Stomach (tissue), 9 donors: ENCODE measurements around the gene CALCOCO2. TPM values are rescaled to one million over a fixed set of nuclear protein-coding genes. Genes with fewer than 3 reads are reported as not detected.
"Not testable (repeated sequence)": the region's sequence is repeated elsewhere in the genome, so short reads cannot be mapped to it uniquely, and the experiment has no call there.

Source experiments
- DNase-seq, 2 donors: peaks; one replicate each; pipeline versions ENCODE4 v3.0.0 to v3.0.0-alpha.2; 2013 to 2019
- H3K27ac ChIP-seq, 5 donors: fragments of 200-600 bp in 4 of 5; sonication (generic) in 4 of 5; one replicate each; pipeline ENCODE4 v1.5.1; 2013 to 2019; ENCODE audit warnings: mild to moderate bottlenecking in 1 of 5, moderate library complexity in 1 of 5
- H3K27me3 ChIP-seq, 3 donors: fragments of 200-600 bp; sonication (generic); one replicate each; pipeline ENCODE4 v1.5.1; 2017 to 2019; ENCODE audit warnings: mixed run types in 1 of 3
- H3K36me3 ChIP-seq, 4 donors: fragments of 200-600 bp; sonication (generic); 1 replicate in 3 of 4; 2 replicates in 1 of 4; pipeline ENCODE4 v1.5.1; 2016 to 2019
- H3K4me1 ChIP-seq, 4 donors: fragments of 200-600 bp; sonication (generic); one replicate each; pipeline ENCODE4 v1.5.1; 2016 to 2019
- H3K4me3 ChIP-seq, 4 donors: fragments of 200-600 bp; sonication (generic) in 3 of 4; one replicate each; pipeline ENCODE4 v1.5.1; 2016 to 2019; ENCODE audit warnings: mild to moderate bottlenecking in 1 of 4
- H3K9me3 ChIP-seq, 4 donors: fragments of 200-600 bp; sonication (generic); one replicate each; pipeline ENCODE4 v1.5.1; 2016 to 2019
- CTCF ChIP-seq, 7 experiments: fragments of 450-650 bp in 4 of 7; fragments of 200-600 bp in 3 of 7; sonication (generic) in 3 of 7; IDR thresholded peaks; one replicate each; pipeline ENCODE4 v1.5.1; 2016 to 2019; ENCODE audit warnings: antibody characterized with exemption in 7 of 7, control low read depth in 2 of 7, mild to moderate bottlenecking in 1 of 7
- EP300 ChIP-seq: sonication (generic); formaldehyde crosslinking; IDR thresholded peaks from one replicate; pipeline ENCODE4 v1.6.1; 2017; ENCODE audit warnings: antibody characterized with exemption
- POLR2A ChIP-seq, 4 donors: fragments of 450-650 bp; IDR thresholded peaks; one replicate each; pipeline ENCODE4 v1.6.1; 2016; ENCODE audit warnings: antibody characterized with exemption in 4 of 4, control low read depth in 2 of 4, mild to moderate bottlenecking in 1 of 4, moderate library complexity in 1 of 4
- POLR2AphosphoS5 ChIP-seq, 3 donors: sonication (generic); formaldehyde crosslinking; IDR thresholded peaks; one replicate each; pipeline ENCODE4 v1.6.1; 2016; ENCODE audit warnings: antibody characterized with exemption in 3 of 3
- WGBS, 5 donors: extraction: QIAGEN DNeasy Blood & Tissue Kit in 3 of 5; methylation state at CpG; one replicate each; pipeline versions ENCODE4 v1.1.5 to v1.1.7; 2013 to 2018; 5-methylcytosine and 5-hydroxymethylcytosine counted together
- intact Hi-C: fragments of 100-400 bp; cut with DNase I; formaldehyde crosslinking; loops from one replicate; pipeline ENCODE4 v1.15.1; 2023; ENCODE audit warnings: low total_unique reads
- polyA plus RNA-seq, 3 donors: library from polyadenylated mRNA; stranded (reverse); fragments of 200-250 nt; gene quantifications; one replicate each; pipeline ENCODE4 v1.2.3, GENCODE V29; 2013
- total RNA-seq, 5 donors: library from RNA; depleted of rRNA; stranded (reverse); fragments of >200 nt; gene quantifications; one replicate each; pipeline versions ENCODE4 v1.1.0 to v1.2.3, GENCODE V29; 2014 to 2016
- donor health status: healthy with polysubstance abuse.
- donor health status: Bipolar disorder and iron deficiency.
- donor health status: healthy.

Gene CALCOCO2
- total and polyA plus RNA-seq, 8 donors = 43.0 to 109 (median 69.4) TPM

DNA sequence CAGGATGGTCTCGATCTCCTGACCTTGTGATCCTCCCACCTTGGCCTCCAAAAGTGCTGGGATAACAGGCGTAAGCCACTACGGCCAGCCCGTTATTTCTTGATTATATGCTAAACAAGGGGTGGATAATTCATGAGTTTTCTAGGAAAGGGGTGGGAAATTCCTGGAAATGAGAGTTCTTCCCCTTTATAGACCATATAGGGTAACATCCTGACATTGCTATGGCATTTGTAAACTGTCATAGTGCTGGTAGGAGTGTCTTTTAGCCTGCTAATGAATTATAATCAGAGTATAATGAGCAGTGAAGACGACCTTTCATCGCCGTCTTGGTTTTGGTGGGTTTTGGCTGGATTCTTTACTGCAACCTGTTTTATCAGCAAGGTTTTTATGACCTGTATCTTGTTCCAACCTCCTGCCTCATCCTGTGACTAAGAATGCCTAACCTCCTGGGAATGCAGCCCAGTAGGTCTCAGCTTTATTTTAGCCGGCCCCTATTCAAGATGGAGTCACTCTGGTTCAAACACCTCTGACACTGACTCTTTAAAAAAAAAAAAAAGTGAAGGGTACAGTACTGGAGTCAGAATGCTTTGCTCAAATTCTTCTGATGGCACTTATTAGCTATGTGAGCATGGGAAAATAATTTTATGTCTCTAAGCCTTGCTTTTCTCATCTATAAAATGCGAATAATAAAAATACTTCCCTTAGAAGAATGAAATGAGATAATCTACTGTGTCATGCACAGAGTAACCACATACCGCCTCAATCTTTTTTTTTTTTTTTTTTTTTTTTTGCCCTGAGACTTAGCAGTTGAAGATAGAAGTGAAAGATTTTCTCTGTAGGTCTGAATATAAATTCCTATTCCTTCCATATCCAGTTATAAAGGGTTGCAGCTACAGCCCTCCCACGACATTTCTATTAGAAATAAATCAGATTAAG, 5.1 kb upstream of the CALCOCO2 start:
- H3K27ac ChIP-seq = no peak overlapping the region
- H3K4me1 ChIP-seq = peaks cover 0 to 4% (median 2%) of the 10 kb centered on the region in 4 donors
- no peaks in the 10 kb centered on the region for H3K9me3 ChIP-seq
- intact Hi-C loops = no loop called here
- H3K27me3 ChIP-seq = peaks cover 0 to 14% (median 0%) of the 10 kb centered on the region in 3 donors
- 80 to 90% (median 85%) methylated on average over 11 of the region's 11 CpGs for WGBS, 5 donors
- H3K4me3 ChIP-seq = no peak overlapping the region
- DNase-seq = no peak
- H3K36me3 ChIP-seq = no peaks in the 10 kb centered on the region
- TF ChIP-seq CTCF (IDR thresholded peaks at IDR 0.05) (no peak), EP300 (no peak), POLR2AphosphoS5 (IDR thresholded peaks at IDR 0.05) (no peak), POLR2A (IDR thresholded peaks at IDR 0.05) (no peak)

DNA sequence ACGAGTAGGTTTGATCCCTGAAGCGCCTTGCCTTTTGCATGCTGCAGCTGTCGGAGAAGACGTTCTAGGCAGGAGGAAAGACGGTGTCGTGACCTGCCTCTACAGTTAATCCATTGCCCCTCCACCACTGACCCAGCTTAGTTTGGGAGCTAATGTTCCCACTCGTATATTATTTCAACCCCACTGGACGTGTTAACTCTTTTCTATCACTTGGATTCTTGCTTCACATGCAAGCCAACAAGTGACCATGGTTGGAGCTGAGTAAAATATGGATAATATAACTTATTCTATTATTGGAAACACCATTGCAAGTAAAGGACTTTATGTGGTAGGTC, 681 bp downstream of the CALCOCO2 start:
- no peaks in the 10 kb centered on the region for H3K9me3 ChIP-seq
- TF ChIP-seq POLR2AphosphoS5 (IDR thresholded peaks at IDR 0.05) (no peak), CTCF (IDR thresholded peaks at IDR 0.05) (no peak), POLR2A (IDR thresholded peaks at IDR 0.05) (no peak), EP300 (no peak)

DNA sequence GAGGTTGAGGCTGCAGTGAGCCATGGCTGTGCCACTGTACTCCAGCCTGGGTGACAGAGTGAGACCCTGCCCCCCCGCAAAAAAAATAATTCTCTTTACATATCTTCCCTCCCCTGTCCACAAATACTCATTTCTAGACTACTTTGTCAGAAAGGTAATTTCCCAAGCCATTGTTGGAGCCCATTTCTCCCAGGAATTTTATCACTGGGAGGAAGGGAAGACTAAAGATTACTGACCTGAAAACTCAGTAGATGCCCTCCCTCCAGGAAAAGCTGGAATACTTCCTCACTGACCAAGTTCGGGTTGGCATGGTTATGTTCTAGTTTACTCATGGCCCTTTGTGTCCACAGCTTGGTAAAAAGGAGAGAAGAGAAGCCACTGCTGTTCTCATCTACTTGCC, 4.1 kb downstream of the CALCOCO2 start:
- WGBS, 5 donors = 43 to 77% (median 60%) methylated on average over 2 of the region's 2 CpGs
- intact Hi-C loops = no loop called here
- Histone ChIP-seq H3K27ac (peak overlapping the region in 1 of 5 donors; percentile 64), H3K4me1 (peaks cover 68 to 89% (median 83%) of the 10 kb centered on the region in 4 donors), H3K36me3 (no peaks in the 10 kb centered on the region), H3K4me3 (no peak overlapping the region), H3K27me3 (no peaks in the 10 kb centered on the region), H3K9me3 (no peaks in the 10 kb centered on the region)
- TF ChIP-seq EP300 = no peak
- no peak for TF ChIP-seq CTCF (IDR thresholded peaks at IDR 0.05)
- TF ChIP-seq POLR2AphosphoS5 (IDR thresholded peaks at IDR 0.05) = no peak
- TF ChIP-seq POLR2A (IDR thresholded peaks at IDR 0.05) = no peak
- no peak for DNase-seq

More for the DNA sequence above, 681 bp downstream of the CALCOCO2 start:
- Histone ChIP-seq H3K4me3 (peak overlapping the region; percentile 57 to 94 (median 78)), H3K4me1 (peaks cover 40 to 54% (median 50%) of the 10 kb centered on the region in 4 donors), H3K27ac (peak overlapping the region; percentile 95 to 99 (median 98)), H3K36me3 (no peaks in the 10 kb centered on the region), H3K27me3 (no peaks in the 10 kb centered on the region)
- intact Hi-C loops = no loop called here
- WGBS, 5 donors = 0 to 4% (median 2%) methylated on average over 7 to 8 of the region's 8 CpGs
- DNase-seq = no peak

- peak in 1 of 2 donors; percentile 49 for DNase-seq
- TF ChIP-seq POLR2A (IDR thresholded peaks at IDR 0.05) (no peak), POLR2AphosphoS5 (IDR thresholded peaks at IDR 0.05) (no peak), EP300 (no peak), CTCF (IDR thresholded peaks at IDR 0.05) (no peak)
- no peaks in the 10 kb centered on the region for H3K27me3 ChIP-seq
- no peak overlapping the region for H3K4me3 ChIP-seq
- intact Hi-C loops = no loop called here
- peaks cover 78 to 94% (median 91%) of the 10 kb centered on the region in 4 donors for H3K4me1 ChIP-seq
- no peaks in the 10 kb centered on the region for H3K9me3 ChIP-seq
- WGBS, 5 donors = 79 to 86% (median 85%) methylated on average over 2 of the region's 2 CpGs
- H3K36me3 ChIP-seq = no peaks in the 10 kb centered on the region
- peak overlapping the region in 3 of 5 donors; percentile 7 to 64 (median 35) for H3K27ac ChIP-seq
Observed at GRCh38 chr17:48835971-48836370, 5.1 kb downstream of the CALCOCO2 start.

GRCh38 chr17:48837458-48837857, 6.6 kb downstream of the CALCOCO2 start:
- H3K27me3 ChIP-seq, H3K9me3 ChIP-seq, H3K4me3 ChIP-seq, H3K36me3 ChIP-seq, intact Hi-C loops: not testable (repeated sequence)
- 65 to 84% (median 80%) methylated on average over 4 of the region's 4 CpGs for WGBS, 5 donors
- peak overlapping the region in 3 of 5 donors; percentile 27 to 92 (median 88) for H3K27ac ChIP-seq
- peaks cover 81 to 100% (median 95%) of the 10 kb centered on the region in 4 donors for H3K4me1 ChIP-seq
- DNase-seq = peak in 1 of 2 donors; percentile 26
